Tibial artery (tissue), 4 donors: ENCODE measurements around the gene CBLN1.

Experiments used
- DNase-seq, 2 donors: peaks; one replicate each; pipeline ENCODE4 v3.0.0-alpha.2; 2019
- H3K27ac ChIP-seq, 2 donors: fragments of 200-600 bp; sonication (generic) in 1 of 2; 1 replicate in 1 of 2; 2 replicates in 1 of 2; pipeline ENCODE4 v1.5.1; 2018 to 2019; ENCODE audit warnings: mild to moderate bottlenecking in 1 of 2
- H3K27me3 ChIP-seq, 2 donors: fragments of 200-600 bp; sonication (generic) in 1 of 2; one replicate each; pipeline versions ENCODE4 v1.5.1 to v1.6.0; 2016 to 2019
- H3K36me3 ChIP-seq, 3 donors: fragments of 200-600 bp; sonication (generic) in 2 of 3; one replicate each; pipeline ENCODE4 v1.5.1; 2016 to 2019; ENCODE audit warnings: mild to moderate bottlenecking in 2 of 3
- H3K4me1 ChIP-seq, 4 donors: fragments of 200-600 bp; sonication (generic) in 2 of 4; 1 replicate in 3 of 4; 2 replicates in 1 of 4; pipeline ENCODE4 v1.5.1; 2016 to 2019
- H3K4me3 ChIP-seq, 2 donors: fragments of 200-600 bp; sonication (generic) in 1 of 2; 1 replicate in 1 of 2; 2 replicates in 1 of 2; pipeline ENCODE4 v1.5.1; 2018 to 2019; ENCODE audit warnings: mild to moderate bottlenecking in 2 of 2
- H3K9me3 ChIP-seq, 3 donors: fragments of 200-600 bp; sonication (generic) in 1 of 3; one replicate each; pipeline ENCODE4 v1.5.1; 2016 to 2019
- intact Hi-C: fragments of 100-400 bp; cut with DNase I; formaldehyde crosslinking; loops from one replicate; pipeline ENCODE4 v1.15.0; 2023; ENCODE audit warnings: low total_unique reads
- TF ChIP-seq, protein P1 (sequence below), 2 experiments: fragments of 200-600 bp in 1 of 2; fragments of 450-650 bp in 1 of 2; IDR thresholded peaks; one replicate each; pipeline ENCODE4 v1.5.1; 2017 to 2019; ENCODE audit warnings: antibody characterized with exemption in 2 of 2, mild to moderate bottlenecking in 1 of 2, moderate library complexity in 1 of 2

Gene CBLN1

DNA sequence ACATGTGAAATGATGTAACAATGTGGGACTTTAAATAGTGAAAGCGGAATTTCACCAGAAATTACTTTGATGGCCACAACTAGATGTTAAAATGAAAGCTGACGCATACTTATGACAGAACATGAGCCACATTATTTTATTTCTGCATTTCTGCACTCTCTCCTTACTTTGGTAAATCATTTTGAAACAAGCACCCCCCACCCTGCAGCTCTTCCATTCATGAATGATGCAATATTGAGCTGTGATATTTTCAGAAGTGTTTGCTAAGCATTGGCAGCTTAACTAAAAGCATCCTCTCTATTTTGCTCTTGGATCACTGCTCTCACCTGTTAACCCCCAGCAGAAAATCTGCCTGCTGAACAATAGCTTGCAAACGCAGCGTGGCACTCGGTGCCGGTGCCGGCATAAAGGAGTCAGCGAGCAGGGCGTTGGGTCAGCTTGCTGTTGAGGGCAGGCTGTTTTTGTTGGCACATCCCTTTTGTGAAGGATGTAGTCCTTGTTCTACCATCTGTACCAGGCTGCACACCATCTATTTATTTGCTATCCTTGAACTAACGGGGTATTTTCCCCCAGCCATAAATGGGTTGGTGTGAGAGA, 30.8 kb upstream of the CBLN1 start:
- Histone ChIP-seq H3K27me3 (no peaks in the 10 kb centered on the region), H3K4me1 (no peaks in the 10 kb centered on the region), H3K27ac (no peak overlapping the region), H3K9me3 (no peaks in the 10 kb centered on the region), H3K36me3 (no peaks in the 10 kb centered on the region), H3K4me3 (no peak overlapping the region)
- intact Hi-C loops, result no loop called here
- TF ChIP-seq, protein P1, sequence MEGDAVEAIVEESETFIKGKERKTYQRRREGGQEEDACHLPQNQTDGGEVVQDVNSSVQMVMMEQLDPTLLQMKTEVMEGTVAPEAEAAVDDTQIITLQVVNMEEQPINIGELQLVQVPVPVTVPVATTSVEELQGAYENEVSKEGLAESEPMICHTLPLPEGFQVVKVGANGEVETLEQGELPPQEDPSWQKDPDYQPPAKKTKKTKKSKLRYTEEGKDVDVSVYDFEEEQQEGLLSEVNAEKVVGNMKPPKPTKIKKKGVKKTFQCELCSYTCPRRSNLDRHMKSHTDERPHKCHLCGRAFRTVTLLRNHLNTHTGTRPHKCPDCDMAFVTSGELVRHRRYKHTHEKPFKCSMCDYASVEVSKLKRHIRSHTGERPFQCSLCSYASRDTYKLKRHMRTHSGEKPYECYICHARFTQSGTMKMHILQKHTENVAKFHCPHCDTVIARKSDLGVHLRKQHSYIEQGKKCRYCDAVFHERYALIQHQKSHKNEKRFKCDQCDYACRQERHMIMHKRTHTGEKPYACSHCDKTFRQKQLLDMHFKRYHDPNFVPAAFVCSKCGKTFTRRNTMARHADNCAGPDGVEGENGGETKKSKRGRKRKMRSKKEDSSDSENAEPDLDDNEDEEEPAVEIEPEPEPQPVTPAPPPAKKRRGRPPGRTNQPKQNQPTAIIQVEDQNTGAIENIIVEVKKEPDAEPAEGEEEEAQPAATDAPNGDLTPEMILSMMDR (IDR thresholded peaks at IDR 0.05), result no peak
- DNase-seq, result no peak

DNA sequence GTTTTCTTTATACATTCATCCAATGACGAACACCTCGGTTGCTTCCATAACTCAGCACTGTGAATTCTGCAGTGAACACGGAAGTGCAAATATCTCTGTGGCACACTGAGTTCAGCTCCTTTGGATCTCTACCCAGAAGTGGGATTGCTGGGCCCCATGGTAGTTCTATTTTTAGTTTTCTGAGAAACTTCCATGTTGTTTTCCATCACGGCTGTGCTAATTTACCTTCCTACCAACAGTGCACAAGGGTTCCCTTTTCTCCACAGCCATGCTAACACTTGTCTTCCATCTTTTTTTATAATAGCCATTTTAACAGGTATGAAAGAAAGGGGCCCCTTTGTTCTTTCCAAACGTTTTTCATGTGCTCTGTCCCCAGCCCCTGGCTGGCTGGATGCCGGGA, 30.2 kb upstream of the CBLN1 start:
- intact Hi-C loops, result no loop called here
- no peaks in the 10 kb centered on the region for H3K9me3 ChIP-seq
- no peaks in the 10 kb centered on the region for H3K27me3 ChIP-seq
- no peak overlapping the region for H3K4me3 ChIP-seq
- TF ChIP-seq, protein P1 (IDR thresholded peaks at IDR 0.05), result no peak
- H3K4me1 ChIP-seq, result no peaks in the 10 kb centered on the region
- no peak for DNase-seq
- no peaks in the 10 kb centered on the region for H3K36me3 ChIP-seq
- no peak overlapping the region for H3K27ac ChIP-seq

DNA sequence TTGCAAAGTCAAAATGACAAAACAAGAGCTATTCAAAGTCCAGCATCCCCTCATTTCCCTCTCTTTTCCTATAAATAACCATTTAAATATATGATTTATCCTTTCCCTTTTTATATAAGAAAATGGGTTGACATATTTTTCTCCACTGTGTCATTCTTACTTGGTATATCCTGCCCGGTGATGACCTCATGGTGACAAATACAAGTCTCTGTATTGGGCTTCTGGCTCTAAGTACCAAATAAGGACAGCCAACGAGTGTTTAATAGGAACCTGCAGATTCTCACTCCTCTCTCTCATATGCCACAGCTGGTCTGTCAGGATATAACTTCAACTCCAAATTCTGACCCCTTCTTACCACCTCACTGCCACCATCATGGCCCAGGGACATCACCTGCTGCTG, 25.5 kb upstream of the CBLN1 start:
- H3K27ac ChIP-seq, result no peak overlapping the region
- H3K4me1 ChIP-seq, result no peaks in the 10 kb centered on the region
- no peak for DNase-seq
- no peaks in the 10 kb centered on the region for H3K9me3 ChIP-seq
- no peaks in the 10 kb centered on the region for H3K36me3 ChIP-seq
- H3K27me3 ChIP-seq, result no peaks in the 10 kb centered on the region
- H3K4me3 ChIP-seq, result no peak overlapping the region
- TF ChIP-seq, protein P1 (IDR thresholded peaks at IDR 0.05), result no peak
- intact Hi-C loops, result no loop called here

DNA sequence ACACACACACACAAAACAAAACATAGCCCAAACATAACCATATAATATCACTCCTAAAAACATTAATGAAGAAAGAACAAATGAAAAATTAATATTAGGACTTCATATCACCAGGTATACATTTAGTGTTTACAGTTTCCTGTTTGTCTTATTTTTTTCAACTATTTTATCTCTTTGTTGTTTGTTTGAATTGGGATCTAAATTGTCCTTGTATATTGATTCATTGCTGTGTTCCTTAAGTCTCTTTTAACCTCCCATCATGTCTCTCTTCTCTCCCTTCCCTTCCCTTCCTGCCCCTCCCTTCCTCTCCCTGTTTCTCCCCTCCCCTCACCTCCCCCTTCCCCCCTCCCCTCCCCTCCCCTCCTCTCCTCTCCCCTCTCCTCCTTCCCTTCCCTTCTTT, 23.8 kb upstream of the CBLN1 start:
- TF ChIP-seq, protein P1 (IDR thresholded peaks at IDR 0.05), result no peak
- intact Hi-C loops, result no loop called here
- H3K36me3 ChIP-seq, result no peaks in the 10 kb centered on the region
- H3K4me3 ChIP-seq, result no peak overlapping the region
- H3K4me1 ChIP-seq, result no peaks in the 10 kb centered on the region
- no peaks in the 10 kb centered on the region for H3K27me3 ChIP-seq
- H3K9me3 ChIP-seq, result no peaks in the 10 kb centered on the region
- H3K27ac ChIP-seq, result no peak overlapping the region
- no peak for DNase-seq

DNA sequence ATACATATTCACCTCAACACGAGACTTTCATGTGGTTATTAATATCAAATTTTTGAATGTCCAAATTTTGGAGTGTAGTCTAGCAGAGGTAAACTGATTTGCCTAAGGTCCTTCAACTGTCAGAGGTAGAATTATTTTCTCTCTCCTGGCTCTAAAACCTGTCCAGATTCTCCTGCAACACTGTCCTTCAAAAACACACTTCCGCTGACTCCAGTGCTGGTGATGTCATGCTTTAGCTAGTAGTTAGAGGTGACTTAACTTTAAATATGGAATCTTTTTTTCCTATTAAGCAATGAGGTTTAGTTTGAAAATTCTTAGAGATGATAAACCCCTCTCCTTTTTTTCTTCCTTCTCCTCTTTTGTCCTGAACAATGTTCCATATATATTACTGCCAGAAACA, 10.8 kb upstream of the CBLN1 start:
- intact Hi-C loops, result no loop called here
- Histone ChIP-seq H3K27ac (no peak overlapping the region), H3K36me3 (no peaks in the 10 kb centered on the region), H3K9me3 (no peaks in the 10 kb centered on the region), H3K27me3 (peaks cover 0 to 16% of the 10 kb centered on the region in 2 donors), H3K4me1 (no peaks in the 10 kb centered on the region), H3K4me3 (no peak overlapping the region)
- TF ChIP-seq, protein P1 (IDR thresholded peaks at IDR 0.05), result no peak
- no peak for DNase-seq

DNA sequence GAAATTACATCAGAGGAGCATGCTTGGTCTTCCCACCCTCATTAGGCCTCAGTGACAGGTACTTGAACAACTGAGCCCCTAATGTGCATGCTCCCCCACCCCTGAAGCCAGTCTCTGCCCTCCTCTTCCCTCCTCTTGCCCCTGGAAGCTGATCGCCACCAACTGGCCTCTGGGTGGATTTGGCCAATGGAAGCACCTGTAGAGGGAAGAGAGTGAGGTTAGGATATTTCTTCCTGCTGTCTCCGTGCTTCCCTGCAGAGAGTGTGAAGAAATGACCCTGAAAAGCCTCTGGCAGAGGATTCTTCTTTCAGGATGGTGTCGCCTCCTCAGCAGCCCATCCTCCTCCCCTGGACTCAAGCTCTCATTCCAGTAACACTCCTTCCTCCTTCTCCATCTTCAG, 5.9 kb upstream of the CBLN1 start:
- Histone ChIP-seq H3K27me3 (peaks cover 0 to 43% of the 10 kb centered on the region in 2 donors), H3K9me3 (no peaks in the 10 kb centered on the region), H3K27ac (no peak overlapping the region), H3K4me1 (peaks cover 0 to 10% (median 7%) of the 10 kb centered on the region in 4 donors), H3K36me3 (no peaks in the 10 kb centered on the region), H3K4me3 (no peak overlapping the region)
- TF ChIP-seq, protein P1 (IDR thresholded peaks at IDR 0.05), result no peak
- intact Hi-C loops, result no loop called here
- no peak for DNase-seq
